ENCODE measurements around the gene GRAMD1B. TPM values are rescaled to one million over a fixed set of nuclear protein-coding genes. Genes with fewer than 3 reads are reported as not detected.

The GRAMD1B gene
- total and polyA plus RNA-seq, 2 donors (not counting 1 experiment from before 2014, with no cell fraction given) = 0.58 to 11.6 TPM

GRCh38 chr11:123406441-123407129, 23.5 kb upstream of the GRAMD1B start:
- Histone ChIP-seq H2AFZ (ENCODE audit: insufficient read depth, low read depth, low read length, poor library complexity, severe bottlenecking) (no peak overlapping the region), H4K20me1 (ENCODE audit: control insufficient read depth, insufficient read depth, low read length, poor library complexity, severe bottlenecking) (no peaks in the 10 kb centered on the region), H3K4me3 (ENCODE audit: control extremely low read depth in 1 of 5, extremely low read depth in 1 of 5, insufficient read depth in 1 of 5, low read depth in 2 of 5, low read length in 4 of 5) (no peak overlapping the region), H3K4me2 (replicated peaks; ENCODE audit: low read depth, low read length, poor library complexity, severe bottlenecking) (no peak overlapping the region), H3K27me3 (replicated peaks in 1 of 4; ENCODE audit: control extremely low read depth in 1 of 4, control insufficient read depth in 3 of 4, insufficient read depth in 4 of 4, low read length in 3 of 4) (peaks cover 0 to 2% (median 0%) of the 10 kb centered on the region in 4 experiments), H3K9ac (ENCODE audit: low read length) (no peak overlapping the region), H3K27ac (ENCODE audit: low read length in 2 of 2) (no peak overlapping the region), H3K9me3 (ENCODE audit: control extremely low read depth in 1 of 3, control insufficient read depth in 2 of 3, insufficient read depth in 1 of 3, low read length in 2 of 3) (no peaks in the 10 kb centered on the region), H3K4me1 (ENCODE audit: control insufficient read depth in 2 of 2, insufficient read depth in 2 of 2, low read length in 2 of 2) (no peaks in the 10 kb centered on the region), H3K36me3 (replicated peaks in 1 of 2; ENCODE audit: control extremely low read depth in 1 of 2, control insufficient read depth in 1 of 2, extremely low read depth in 1 of 2, insufficient read depth in 2 of 2, low read length in 1 of 2) (no peaks in the 10 kb centered on the region), H3K79me2 (ENCODE audit: control insufficient read depth, insufficient read depth, low read length) (no peaks in the 10 kb centered on the region)
- Mint-ChIP-seq H3K4me3 (no peak overlapping the region), H3K27me3 (peaks cover 2% of the 10 kb centered on the region), H3K27ac (no peak overlapping the region), H3K9me3 (ENCODE audit: insufficient read depth) (no peaks in the 10 kb centered on the region), H3K4me1 (peaks cover 12% of the 10 kb centered on the region)
- WGBS (ENCODE audit: insufficient coverage) = 59% methylated on average over 3 of the region's 4 CpGs
- DNase-seq = no peak
- no peak for TF ChIP-seq CTCF (IDR thresholded peaks at IDR 0.05)
- no peak for TF ChIP-seq EZH2 (IDR thresholded peaks at IDR 0.05; ENCODE audit: borderline replicate concordance, insufficient read depth, low read depth, low read length, poor library complexity, severe bottlenecking)
- intact Hi-C loops (cut with micrococcal nuclease) = no loop called here
- ATAC-seq (ENCODE audit: low read depth) = no peak
- ChIA-PET CTCF (interaction anchor here (1.0 to 6.6 kb wide), 20 partner anchors 10 to 350 kb away, joined by 3 to 108 read pairs (median 8); partner anchors contain the start of gene GRAMD1B), POLR2A (no interaction called here)
